Measurements from ENCODE around the gene ZNF672. TPM values are rescaled to one million over a fixed set of nuclear protein-coding genes. Genes with fewer than 3 reads are reported as not detected.

The ZNF672 gene
- total and polyA plus RNA-seq, 2 of the 13 experiments (the other 11 are each of a cell fraction or from before 2014, with no cell fraction given), result 17.2 to 22.9 TPM

- TF ChIP-seq ATAD3A (CRISPR knock-in tag; IDR thresholded peaks at IDR 0.05), result no peak
- TF ChIP-seq ZNF772 (CRISPR knock-in tag; IDR thresholded peaks at IDR 0.05), result no peak; the same call in 1 of the 2 replicates
- TF ChIP-seq ZSCAN31 (CRISPR knock-in tag; IDR thresholded peaks at IDR 0.05; ENCODE audit: low read depth), result no peak; the same call in 1 of the 2 replicates
- TF ChIP-seq BCL3 (CRISPR knock-in tag; IDR thresholded peaks at IDR 0.05), result no peak
- no peak for TF ChIP-seq WIZ (CRISPR knock-in tag; IDR thresholded peaks at IDR 0.05)
- TF ChIP-seq ARNT2 (CRISPR knock-in tag; IDR thresholded peaks at IDR 0.05; ENCODE audit: low read depth), result 0 out of 2 replicates have a peak, but pooled peaks have one; percentile 26
- no peak for TF ChIP-seq MNT (IDR thresholded peaks at IDR 0.05)
- TF ChIP-seq ZNF556 (CRISPR knock-in tag; IDR thresholded peaks at IDR 0.05; ENCODE audit: borderline replicate concordance), result no peak
- no peak for TF ChIP-seq ZNF724P (CRISPR knock-in tag; IDR thresholded peaks at IDR 0.05; ENCODE audit: borderline replicate concordance)
- TF ChIP-seq THAP9 (CRISPR knock-in tag; IDR thresholded peaks at IDR 0.05; ENCODE audit: borderline replicate concordance), result no peak
- TF ChIP-seq ZNF615 (CRISPR knock-in tag; IDR thresholded peaks at IDR 0.05; ENCODE audit: borderline replicate concordance), result no peak
- no peak for TF ChIP-seq PAXIP1 (CRISPR knock-in tag; conservative IDR thresholded peaks at IDR 0.05)
- no peak for TF ChIP-seq MED13 (CRISPR knock-in tag; IDR thresholded peaks at IDR 0.05)
- no peak for TF ChIP-seq GABPB1 (CRISPR knock-in tag; IDR thresholded peaks at IDR 0.05)
- no peak for TF ChIP-seq FOXM1 (CRISPR knock-in tag; IDR thresholded peaks at IDR 0.05)
- TF ChIP-seq ZBTB49 (CRISPR knock-in tag; IDR thresholded peaks at IDR 0.05; ENCODE audit: borderline replicate concordance), result no peak
- no peak for TF ChIP-seq NFE2L1 (CRISPR knock-in tag; IDR thresholded peaks at IDR 0.05; ENCODE audit: borderline replicate concordance)
- no peak for TF ChIP-seq ATM (IDR thresholded peaks at IDR 0.05; ENCODE audit: borderline replicate concordance)
These were observed 34.9 kb downstream of the ZNF672 start (continued) for GRCh38 chr1:248872752-248873408.

Data from HepG2 (cell line).